ENCODE data around the gene E2F6.
"Not testable (repeated sequence)": the region's sequence is repeated elsewhere in the genome, so short reads cannot be mapped to it uniquely, and the experiment has no call there.

E2F6 gene

DNA sequence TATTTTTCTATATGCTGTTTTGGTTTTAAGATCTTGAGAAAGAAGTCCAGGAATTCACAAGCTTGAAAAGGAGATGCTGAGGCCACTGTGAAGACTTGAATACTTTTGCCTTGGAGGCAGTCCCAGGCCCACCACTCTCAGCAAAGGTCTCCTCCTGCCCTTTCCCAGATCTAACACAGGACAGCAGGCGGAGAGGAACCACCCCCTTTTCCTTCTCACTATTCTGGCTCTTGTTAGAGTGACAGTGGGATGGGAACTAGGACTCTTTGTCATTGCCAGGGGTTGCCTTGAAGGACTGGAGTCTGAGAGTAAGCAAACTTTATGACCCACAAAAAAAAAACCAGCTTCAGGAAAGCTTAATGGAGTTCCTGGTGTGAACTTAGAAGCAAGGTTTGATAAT lies 54.7 kb downstream of the E2F6 start:
- no peak for DNase-seq

DNA sequence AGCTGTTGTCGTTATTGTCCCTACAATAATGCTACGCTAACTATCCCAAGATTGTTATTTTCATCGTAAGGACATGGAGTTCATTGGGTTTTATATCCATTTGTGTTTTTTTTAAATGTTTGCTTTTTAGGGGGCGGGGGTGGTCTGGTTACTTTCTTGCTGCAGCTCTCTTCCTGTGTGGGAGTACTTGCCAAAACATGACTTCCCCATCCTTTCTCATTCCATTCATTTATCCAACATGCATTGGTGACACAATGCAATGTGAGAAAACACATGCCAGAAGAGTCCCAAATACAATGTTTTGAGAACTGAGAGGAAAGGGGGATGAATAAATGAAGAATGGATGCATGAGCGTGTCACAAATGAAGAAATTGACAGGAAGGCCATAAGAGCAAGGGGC lies 55.9 kb downstream of the E2F6 start:
- no peak for DNase-seq

DNA sequence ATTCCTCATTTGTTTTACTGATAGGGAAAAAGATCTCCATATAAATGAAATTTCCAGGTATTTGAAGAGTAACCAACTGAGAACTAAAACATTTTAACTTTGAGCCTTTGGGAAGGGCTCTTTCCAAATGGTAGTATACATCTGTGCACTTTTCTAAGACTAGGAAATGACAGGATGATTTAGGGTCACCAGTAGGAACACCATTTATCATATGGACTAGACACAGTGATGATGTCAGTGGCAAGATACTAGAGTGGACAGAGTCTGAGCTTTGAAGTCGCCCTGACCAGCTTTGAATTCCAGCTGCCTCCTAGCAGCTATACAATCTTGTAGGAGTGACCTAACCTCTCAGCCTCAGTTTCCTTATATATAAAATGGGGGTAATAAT lies 56.4 kb downstream of the E2F6 start:
- no peak for DNase-seq

DNA sequence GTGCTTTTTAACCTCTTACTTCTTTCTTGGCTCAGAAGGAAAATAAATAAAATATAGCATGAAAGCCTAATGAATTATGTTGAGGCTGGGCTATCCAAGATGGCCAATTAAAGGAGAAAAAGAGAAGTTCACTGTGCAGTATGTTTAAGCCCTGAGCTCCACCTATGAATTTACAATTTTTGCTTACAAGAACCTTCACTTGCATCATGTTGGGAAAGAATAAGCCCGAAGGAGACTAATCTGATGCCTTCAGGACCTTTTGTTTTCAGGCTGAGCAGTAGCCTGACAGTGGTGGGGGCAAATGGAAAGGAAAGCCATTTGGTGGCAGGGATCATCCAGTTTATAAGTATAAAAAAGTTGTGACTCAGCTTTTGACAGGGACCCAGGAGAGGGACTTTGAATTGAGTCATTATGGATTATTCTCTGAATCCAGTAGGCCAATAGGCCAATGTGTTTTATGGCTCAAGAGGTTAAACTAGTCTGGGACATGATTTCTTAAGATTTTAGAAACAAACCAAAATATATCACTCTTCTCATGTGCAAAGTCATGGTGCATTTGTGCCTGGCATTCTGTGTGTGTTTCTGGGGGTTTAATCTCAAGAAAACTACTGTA lies 56.9 kb downstream of the E2F6 start:
- DNase-seq = no peak

DNA sequence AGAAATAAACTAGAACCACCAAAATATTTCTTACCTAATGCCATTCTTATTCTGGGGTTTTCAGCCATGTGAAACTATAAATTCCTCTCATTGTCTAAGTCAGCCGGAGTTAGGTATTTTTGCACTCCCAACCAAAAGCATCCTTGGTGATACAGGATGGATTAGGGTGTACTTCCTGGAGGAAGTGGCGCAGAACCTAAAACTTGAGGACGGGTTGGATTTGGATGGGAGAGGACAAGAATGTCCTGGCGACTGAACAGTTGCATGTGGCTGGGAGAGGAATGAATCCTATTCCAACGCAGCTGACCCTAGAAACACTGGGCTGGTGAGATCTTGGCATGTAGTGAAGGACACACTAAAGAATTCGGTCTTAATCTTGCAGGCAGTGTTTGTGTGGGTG lies 58.5 kb downstream of the E2F6 start:
- no peak for DNase-seq

DNA sequence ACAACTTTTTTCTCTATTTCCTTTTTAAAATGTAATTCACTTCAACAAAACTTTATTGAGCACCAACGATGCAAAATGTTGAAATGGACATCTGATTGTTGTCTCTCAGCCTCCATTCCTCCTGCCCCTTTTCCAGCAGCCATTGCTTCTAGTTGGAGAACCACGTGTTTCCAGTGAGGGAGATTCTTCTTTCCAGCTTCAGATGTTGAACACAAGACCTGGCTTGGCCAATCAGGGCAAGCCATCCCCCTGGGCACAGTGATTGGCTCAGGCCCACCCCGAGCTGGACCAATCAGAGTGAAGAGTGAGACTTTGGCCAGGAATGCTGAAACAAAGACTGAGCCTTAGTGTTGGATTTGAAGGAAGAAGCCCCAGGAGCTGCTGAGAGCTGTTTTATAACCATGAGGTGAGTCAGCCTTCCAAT lies 59.0 kb downstream of the E2F6 start:
- DNase-seq = no peak

DNA sequence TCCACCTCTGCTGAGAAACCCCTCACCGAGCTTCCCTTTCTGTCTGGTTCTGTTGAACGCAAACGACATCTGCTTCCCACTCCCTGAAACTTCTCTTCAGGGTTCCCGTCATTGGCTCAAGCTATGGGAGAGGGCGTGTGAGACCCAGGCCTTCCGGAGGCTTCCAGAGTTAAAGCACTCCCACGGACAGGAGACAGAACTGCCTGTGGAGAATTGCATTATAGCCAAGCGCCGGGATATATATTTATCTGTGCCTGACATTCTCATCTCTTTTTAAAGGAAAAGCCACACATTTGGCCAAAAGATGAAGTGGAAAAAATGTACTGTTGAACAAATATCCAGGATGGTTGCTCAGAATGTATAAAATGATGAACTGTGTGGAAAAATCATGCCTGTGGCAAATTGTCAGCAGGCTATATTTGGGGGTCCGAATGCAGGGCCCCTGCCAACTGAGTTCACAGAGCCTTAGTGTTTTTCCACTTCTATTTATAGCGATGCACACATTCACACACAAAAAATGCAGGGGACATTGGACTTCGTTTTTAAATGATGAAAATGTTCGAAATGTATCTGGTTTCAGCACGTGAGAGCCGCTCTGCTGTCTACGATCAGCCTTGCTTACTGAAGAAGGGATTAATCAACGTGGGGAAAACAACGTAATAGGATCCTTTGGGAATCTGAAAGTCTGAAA lies 59.5 kb downstream of the E2F6 start:
- DNase-seq = no peak

DNA sequence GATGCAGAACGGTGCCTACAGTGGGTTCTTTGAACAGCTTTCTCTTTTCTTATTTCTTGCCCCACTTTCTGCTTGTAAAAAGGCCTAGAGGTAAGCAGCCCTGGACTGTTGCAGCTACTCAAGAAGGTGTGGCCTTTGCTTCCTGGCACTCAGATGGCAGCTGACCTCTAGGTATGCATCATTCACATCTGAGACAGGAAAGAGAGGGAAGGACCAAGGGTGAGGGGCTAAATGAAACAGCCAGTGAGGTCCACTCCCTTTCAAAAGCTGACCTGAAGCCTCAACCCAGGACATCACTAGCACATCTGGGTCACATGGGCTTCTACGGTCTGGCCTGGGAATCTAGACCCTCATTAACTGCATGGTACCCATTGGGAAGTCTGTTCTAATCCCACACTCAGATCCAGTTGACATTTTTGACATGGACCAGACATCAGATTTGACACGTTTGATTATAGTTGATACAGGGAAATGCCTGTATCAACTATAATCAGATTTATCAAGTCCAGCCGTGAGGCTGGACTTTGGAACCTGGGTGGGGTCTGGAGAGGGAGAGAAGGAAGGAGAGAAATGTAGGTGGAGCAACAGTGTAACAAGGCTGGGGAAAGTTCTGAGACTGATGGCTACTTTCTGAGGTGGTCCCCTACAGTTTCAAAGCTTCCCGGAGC lies 60.2 kb downstream of the E2F6 start:
- no peak for DNase-seq

DNA sequence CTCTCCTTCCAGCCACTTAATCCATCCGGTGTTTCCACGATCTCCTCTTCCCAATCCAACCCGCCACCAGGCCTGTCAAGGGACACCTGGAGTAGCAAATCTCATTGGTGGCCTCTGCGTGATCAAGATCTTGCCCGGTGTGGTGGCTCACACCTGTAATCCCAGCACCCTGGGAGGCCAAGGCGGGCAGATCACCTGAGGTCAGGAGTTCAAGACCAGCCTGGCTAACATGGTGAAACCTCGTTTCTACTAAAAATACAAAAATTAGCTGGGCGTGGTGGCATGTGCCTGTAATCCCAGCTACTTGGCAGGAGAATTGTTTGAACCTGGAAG lies 60.9 kb downstream of the E2F6 start:
- DNase-seq = not testable (repeated sequence)

DNA sequence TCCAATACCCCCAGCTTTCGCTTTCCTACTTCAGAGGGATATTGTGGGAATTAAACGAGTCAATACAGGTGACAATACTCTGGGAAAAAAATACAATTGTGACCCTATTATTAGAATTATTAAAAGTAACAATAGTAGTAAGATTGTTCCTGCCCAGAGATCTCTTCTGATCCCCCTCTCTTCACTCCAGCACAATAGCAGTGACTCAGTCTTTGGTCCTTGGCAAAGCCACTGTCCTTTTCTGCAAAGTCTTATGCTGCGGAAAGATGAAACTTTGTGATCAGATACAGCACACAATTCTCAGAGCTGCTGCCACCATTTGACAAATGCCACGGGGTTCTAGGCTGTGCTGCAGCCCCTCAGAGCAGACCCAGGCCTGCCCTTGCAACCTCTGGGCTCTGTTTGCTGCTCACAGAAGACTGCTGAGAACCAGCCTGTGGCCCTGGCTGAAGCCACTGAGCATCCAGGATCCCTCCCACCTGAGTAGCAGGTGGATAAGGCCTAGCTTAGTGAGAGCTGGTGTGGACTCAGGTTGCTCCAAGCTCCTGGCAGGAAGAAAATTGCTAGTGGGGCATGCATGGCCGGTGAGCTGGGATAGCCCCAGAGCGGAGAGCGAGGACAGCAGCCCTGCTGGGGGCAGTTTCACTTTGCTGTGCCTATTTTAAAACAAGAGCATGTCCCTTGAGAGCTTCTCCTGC lies 61.4 kb downstream of the E2F6 start:
- no peak for DNase-seq

DNA sequence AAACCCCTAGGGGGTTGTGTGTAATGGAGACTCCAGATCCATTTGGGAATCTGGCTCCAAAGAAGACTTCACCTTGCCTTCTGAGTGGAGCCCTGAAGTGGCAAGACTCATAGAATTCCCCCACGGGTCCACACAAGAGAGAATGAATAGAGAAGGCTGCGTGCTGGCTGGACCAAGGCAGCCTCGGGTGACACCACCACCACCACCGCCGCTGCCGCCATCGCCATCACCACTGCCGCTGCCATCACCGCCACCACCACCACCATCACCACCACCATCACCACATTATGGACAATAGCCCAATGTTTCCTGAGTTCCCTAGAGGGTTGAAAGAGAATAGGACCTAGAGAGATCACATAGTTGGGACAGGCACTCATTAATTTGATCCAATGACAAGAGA lies 63.5 kb downstream of the E2F6 start:
- no peak for DNase-seq

DNA sequence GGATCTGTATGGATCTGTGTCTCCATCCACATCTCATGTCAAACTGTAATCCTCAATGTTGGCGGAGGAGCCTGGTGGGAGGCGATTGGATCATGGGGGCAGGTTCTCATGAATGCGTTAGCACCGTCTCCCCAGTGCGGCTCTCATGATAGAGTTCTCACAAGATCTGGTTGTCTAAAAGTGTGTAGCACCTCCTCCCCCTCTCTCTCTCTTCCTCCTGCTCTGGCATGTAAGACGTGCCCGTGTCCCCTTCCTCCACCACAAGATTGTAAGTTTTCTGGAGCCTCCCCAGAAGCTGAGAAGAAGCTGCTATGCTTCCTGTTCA lies 66.6 kb downstream of the E2F6 start:
- DNase-seq = no peak

DNA sequence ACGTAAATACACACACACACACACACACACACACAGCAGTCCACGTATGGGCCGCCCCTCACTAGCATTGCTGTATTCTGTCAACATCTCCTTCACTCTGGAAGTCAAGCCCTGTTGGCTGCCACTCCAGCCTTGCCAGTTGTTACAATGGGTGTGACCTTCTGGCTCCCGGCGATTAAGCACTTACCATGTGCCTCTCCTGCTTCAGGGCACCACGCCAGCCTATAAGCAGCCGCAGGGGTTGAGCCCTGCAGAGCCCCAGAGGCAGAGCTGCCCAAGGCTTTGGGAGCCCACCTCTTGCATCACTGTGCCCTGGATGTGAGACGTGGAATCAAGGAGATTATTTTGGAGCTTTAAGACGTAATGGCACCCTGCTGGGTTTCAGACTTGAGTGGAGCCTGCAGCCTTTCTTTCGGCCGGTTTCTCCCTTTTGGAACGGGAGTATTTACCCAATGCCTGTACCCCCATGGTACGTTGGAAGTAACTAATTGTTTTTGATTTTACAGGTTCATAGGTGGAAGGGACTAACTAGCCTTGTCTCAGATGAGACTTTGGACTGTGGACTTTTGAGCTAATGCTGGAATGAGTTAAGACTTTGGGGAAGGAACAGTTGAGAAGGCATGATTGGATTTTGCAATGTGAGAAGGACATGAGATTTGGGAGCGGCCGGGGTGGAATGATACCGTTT lies 67.1 kb downstream of the E2F6 start:
- no peak for DNase-seq

DNA sequence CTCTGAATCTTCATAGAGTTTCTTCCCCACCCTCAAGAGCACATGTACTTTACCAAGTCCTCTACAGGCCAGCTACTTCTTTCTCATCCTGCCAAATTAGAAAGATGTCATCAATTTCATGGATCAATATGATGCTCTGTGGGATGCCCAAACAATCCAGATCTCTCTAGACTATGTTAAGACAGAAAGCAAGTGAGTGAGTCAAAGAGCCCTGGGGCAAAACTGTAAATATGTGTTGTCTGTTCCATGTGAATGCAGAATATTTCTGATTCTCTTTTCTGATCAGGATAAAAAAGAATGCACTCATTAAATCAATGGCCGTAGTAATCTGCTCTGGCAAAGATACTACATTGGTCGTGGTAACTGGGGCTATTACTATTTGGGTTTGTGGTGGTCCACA lies 68.4 kb downstream of the E2F6 start:
- DNase-seq = no peak

DNA sequence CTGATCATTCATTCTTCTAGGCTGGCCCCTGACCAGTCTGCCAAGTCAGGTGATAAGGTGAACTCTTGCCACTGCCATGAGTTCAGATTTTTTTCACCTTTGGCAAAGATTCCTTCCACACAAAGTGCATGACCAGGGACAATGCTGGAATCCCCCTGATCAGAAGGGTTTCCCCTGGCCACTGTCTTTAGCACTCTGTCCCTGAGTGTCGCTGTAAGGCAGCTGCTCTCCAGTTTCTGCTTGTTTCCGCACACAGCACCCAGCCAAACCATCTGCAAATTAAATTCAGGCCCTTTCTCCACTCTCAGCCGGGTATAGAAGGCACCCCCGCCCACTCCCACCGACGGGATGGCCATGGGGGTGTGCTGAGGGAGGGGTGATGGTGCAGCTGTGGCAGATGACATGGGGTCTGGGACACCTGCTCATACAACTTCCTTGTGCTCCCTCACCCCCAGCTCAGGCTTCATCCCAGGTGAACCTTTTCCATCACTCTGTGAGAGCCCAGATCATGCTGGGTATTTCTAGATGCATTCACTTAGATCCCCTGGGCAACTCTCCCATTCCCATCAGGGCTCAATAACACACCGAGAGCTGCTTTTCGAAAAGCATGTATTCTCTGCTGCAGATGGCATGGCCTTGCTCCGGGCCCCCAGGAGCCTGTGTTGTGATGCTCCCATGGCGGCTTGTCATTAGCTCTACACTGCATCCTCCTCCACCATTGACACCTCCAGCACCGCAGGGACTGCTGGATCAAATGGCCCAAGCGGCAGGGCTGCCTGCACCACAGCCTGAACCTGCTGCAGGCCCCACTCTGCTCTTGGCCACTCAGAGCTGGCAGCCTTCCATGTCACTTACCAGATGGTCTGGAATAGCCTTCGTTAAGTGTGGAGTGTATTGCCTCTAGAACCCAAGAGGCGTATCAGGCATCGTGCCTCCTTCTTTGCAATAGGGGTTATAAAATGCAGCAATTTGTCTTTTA lies 69.2 kb downstream of the E2F6 start:
- DNase-seq = no peak

DNA sequence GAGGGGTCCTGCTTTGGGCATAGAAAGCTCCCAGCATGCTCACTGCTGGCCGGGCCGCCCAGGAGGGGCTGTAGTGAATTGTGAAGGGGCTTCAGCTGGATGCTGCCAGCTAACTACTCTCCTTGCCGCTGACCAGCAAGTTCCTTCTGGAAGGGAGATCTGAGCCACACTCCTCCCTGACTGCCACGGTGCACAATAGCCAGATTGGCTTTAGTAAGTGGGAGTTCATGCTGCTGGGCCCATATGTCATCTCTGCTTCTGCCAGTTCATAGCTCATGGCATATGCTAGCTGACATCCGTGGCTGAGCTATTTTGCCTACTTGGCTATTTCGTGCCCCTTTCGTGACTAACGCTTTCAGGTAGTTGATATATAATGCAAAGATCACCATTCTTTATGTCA lies 69.9 kb downstream of the E2F6 start:
- DNase-seq = no peak

DNA sequence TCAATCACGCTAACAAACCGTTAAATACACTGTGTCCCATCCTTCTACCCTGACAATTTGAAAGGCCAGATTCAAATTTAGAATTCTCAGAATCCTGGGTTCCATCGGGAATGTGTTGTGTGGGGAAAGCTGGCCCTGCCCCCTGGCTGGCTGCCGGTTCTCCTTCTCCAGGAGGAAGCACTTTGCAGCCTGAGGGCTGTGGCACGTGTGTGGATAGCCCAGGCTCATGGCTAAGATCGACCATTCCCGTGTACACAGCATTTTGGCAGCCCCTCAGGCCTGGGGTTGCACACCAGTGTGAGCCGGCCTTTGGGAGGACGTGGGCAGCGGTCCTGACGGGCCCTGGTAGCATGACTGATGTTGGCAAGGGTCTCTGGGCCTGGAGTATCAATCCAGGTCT lies 70.6 kb downstream of the E2F6 start:
- no peak for DNase-seq

Measured in NCI-H2081 (cell line).